Trophoblast cell (in vitro differentiated cells and primary cell): ENCODE results near the gene NFAT5.

Experiments
- DNase-seq, 2 donors: peaks; one replicate each; pipeline ENCODE4 v3.0.0-alpha.2; 2016
- H2AFZ ChIP-seq: 2 replicates; pipeline ENCODE4 v1.6.1; 2013; ENCODE audit warnings: low read length, moderate library complexity, mild to moderate bottlenecking; ENCODE audit not compliant: insufficient read depth, poor library complexity
- H2AK5ac ChIP-seq: 2 replicates; pipeline ENCODE4 v1.6.1; 2013; ENCODE audit warnings: mild to moderate bottlenecking, low read length
- H2BK120ac ChIP-seq: 2 replicates; pipeline ENCODE4 v1.6.1; 2013; ENCODE audit warnings: low read length, mild to moderate bottlenecking, moderate library complexity; ENCODE audit not compliant: insufficient read depth, poor library complexity
- H2BK12ac ChIP-seq: 2 replicates; pipeline ENCODE4 v1.6.1; 2013; ENCODE audit warnings: mild to moderate bottlenecking, low read length, moderate library complexity
- H2BK5ac ChIP-seq: 2 replicates; pipeline ENCODE4 v1.6.1; 2013; ENCODE audit warnings: low read length, low read depth, moderate library complexity, mild to moderate bottlenecking; ENCODE audit not compliant: poor library complexity
- H3K14ac ChIP-seq: 2 replicates; pipeline ENCODE4 v1.6.1; 2013; ENCODE audit warnings: mild to moderate bottlenecking, low read length
- H3K18ac ChIP-seq: 2 replicates; pipeline ENCODE4 v1.6.1; 2013; ENCODE audit warnings: mild to moderate bottlenecking, low read length
- H3K23ac ChIP-seq: 2 replicates; pipeline ENCODE4 v1.6.1; 2013; ENCODE audit warnings: low read length
- H3K27ac ChIP-seq: 2 replicates; pipeline ENCODE4 v1.5.1; 2013; ENCODE audit warnings: low read depth, mild to moderate bottlenecking, inconsistent platforms, low read length, moderate library complexity
- H3K27me3 ChIP-seq: 2 replicates; pipeline ENCODE4 v1.6.1; 2013; ENCODE audit warnings: inconsistent platforms, mild to moderate bottlenecking, low read length, moderate library complexity; ENCODE audit not compliant: insufficient read depth
- H3K36me3 ChIP-seq, 2 experiments: 1 replicate in 1 of 2; 2 replicates in 1 of 2; pipeline ENCODE4 v1.6.1; 2013; ENCODE audit warnings: low read length in 2 of 2, mild to moderate bottlenecking in 2 of 2, moderate library complexity in 1 of 2; ENCODE audit not compliant: insufficient read depth in 2 of 2, control insufficient read depth in 1 of 2
- H3K4ac ChIP-seq: 2 replicates; pipeline ENCODE4 v1.6.1; 2013; ENCODE audit warnings: low read depth, mild to moderate bottlenecking, low read length, moderate library complexity
- H3K4me1 ChIP-seq, 2 experiments: 1 replicate in 1 of 2; 2 replicates in 1 of 2; pipeline ENCODE4 v1.6.1; 2013; ENCODE audit warnings: low read length in 2 of 2, mild to moderate bottlenecking in 2 of 2, moderate library complexity in 1 of 2; ENCODE audit not compliant: insufficient read depth in 2 of 2, control insufficient read depth in 1 of 2
- H3K4me2 ChIP-seq: 2 replicates; pipeline ENCODE4 v1.6.1; 2013; ENCODE audit warnings: inconsistent platforms, mild to moderate bottlenecking, low read length, moderate library complexity
- H3K4me3 ChIP-seq: 2 replicates; pipeline ENCODE4 v1.5.1; 2013; ENCODE audit warnings: mild to moderate bottlenecking, low read depth, low read length, inconsistent platforms
- H3K79me1 ChIP-seq: one replicate; pipeline ENCODE4 v1.6.1; 2013; ENCODE audit warnings: low read length
- H3K79me2 ChIP-seq: 2 replicates; pipeline ENCODE4 v1.6.1; 2013; ENCODE audit warnings: low read length, mild to moderate bottlenecking; ENCODE audit not compliant: control insufficient read depth, insufficient read depth, poor library complexity
- H3K9ac ChIP-seq: 2 replicates; pipeline ENCODE4 v1.6.1; 2013; ENCODE audit warnings: mild to moderate bottlenecking, low read length
- H3K9me3 ChIP-seq: 2 replicates; pipeline ENCODE4 v1.6.1; 2013; ENCODE audit warnings: low read depth, mild to moderate bottlenecking, control low read depth, inconsistent platforms, low read length; ENCODE audit not compliant: insufficient read depth
- H4K12ac ChIP-seq: 2 replicates; pipeline ENCODE4 v1.6.1; 2013; ENCODE audit warnings: low read depth, mild to moderate bottlenecking, low read length, moderate library complexity
- H4K8ac ChIP-seq: 2 replicates; pipeline ENCODE4 v1.6.1; 2013; ENCODE audit warnings: low read depth, mild to moderate bottlenecking, low read length, moderate library complexity
- H4K91ac ChIP-seq: one replicate; pipeline ENCODE4 v1.6.1; 2013; ENCODE audit warnings: low read depth, mild to moderate bottlenecking, low read length, moderate library complexity
- WGBS: extraction: QIAGEN DNeasy Blood & Tissue Kit; methylation state at CpG from one replicate; pipeline ENCODE4 v1.1.7; 2013; ENCODE audit warnings: missing lambda C conversion rate; ENCODE audit not compliant: insufficient read length, insufficient coverage; ENCODE audit errors: extremely low coverage; 5-methylcytosine and 5-hydroxymethylcytosine counted together

NFAT5 gene

GRCh38 chr16:69693916-69694315 is 128.2 kb downstream of the NFAT5 start:
- Histone ChIP-seq H4K12ac (no peak overlapping the region), H3K9me3 (no peaks in the 10 kb centered on the region), H3K27ac (no peak overlapping the region), H2BK5ac (no peak overlapping the region), H3K9ac (no peak overlapping the region), H3K23ac (no peak overlapping the region), H3K4me3 (no peak overlapping the region), H3K14ac (no peak overlapping the region), H3K18ac (no peak overlapping the region), H2AFZ (no peak overlapping the region), H4K8ac (no peak overlapping the region), H4K91ac (no peak overlapping the region), H2AK5ac (no peak overlapping the region), H3K79me2 (no peaks in the 10 kb centered on the region), H3K79me1 (no peaks in the 10 kb centered on the region), H2BK120ac (no peak overlapping the region), H3K27me3 (no peaks in the 10 kb centered on the region), H3K36me3 (peaks cover 20 to 35% of the 10 kb centered on the region in 2 experiments), H2BK12ac (no peak overlapping the region), H3K4ac (no peak overlapping the region), H3K4me2 (no peak overlapping the region), H3K4me1 (no peaks in the 10 kb centered on the region)
- WGBS, result no CpG with 5 or more reads among the region's 2 CpGs
- DNase-seq, result no peak

GRCh38 chr16:69698404-69698803 is 132.6 kb downstream of the NFAT5 start:
- Histone ChIP-seq H2BK5ac (no peak overlapping the region), H4K12ac (no peak overlapping the region), H3K14ac (no peak overlapping the region), H3K9ac (no peak overlapping the region), H2BK12ac (no peak overlapping the region), H3K4ac (no peak overlapping the region), H3K27ac (no peak overlapping the region), H2BK120ac (no peak overlapping the region), H3K4me1 (no peaks in the 10 kb centered on the region), H3K27me3 (no peaks in the 10 kb centered on the region), H4K8ac (no peak overlapping the region), H3K9me3 (no peaks in the 10 kb centered on the region), H3K18ac (no peak overlapping the region), H2AFZ (no peak overlapping the region), H3K79me2 (no peaks in the 10 kb centered on the region), H3K36me3 (peaks cover 14 to 18% of the 10 kb centered on the region in 2 experiments), H4K91ac (no peak overlapping the region), H3K4me2 (no peak overlapping the region), H3K4me3 (no peak overlapping the region), H3K79me1 (no peaks in the 10 kb centered on the region), H3K23ac (no peak overlapping the region), H2AK5ac (no peak overlapping the region)
- DNase-seq, result no peak
- no CpG with 5 or more reads among the region's 3 CpGs for WGBS

GRCh38 chr16:69699915-69700314 is 134.1 kb downstream of the NFAT5 start:
- H3K27ac ChIP-seq, result no peak overlapping the region
- H4K91ac ChIP-seq, result no peak overlapping the region
- H4K12ac ChIP-seq, result no peak overlapping the region
- H4K8ac ChIP-seq, result no peak overlapping the region
- H3K27me3 ChIP-seq, result no peaks in the 10 kb centered on the region
- H3K18ac ChIP-seq, result no peak overlapping the region
- H2BK120ac ChIP-seq, result no peak overlapping the region
- no peak overlapping the region for H2AK5ac ChIP-seq
- no peaks in the 10 kb centered on the region for H3K4me1 ChIP-seq
- no peak for DNase-seq
- WGBS, result no CpG with 5 or more reads among the region's 1 CpG
- H3K36me3 ChIP-seq, result peaks cover 6 to 8% of the 10 kb centered on the region in 2 experiments
- H3K9me3 ChIP-seq, result no peaks in the 10 kb centered on the region
- H3K4me2 ChIP-seq, result no peak overlapping the region
- no peak overlapping the region for H2AFZ ChIP-seq
- no peak overlapping the region for H3K14ac ChIP-seq
- no peaks in the 10 kb centered on the region for H3K79me2 ChIP-seq
- H2BK12ac ChIP-seq, result no peak overlapping the region
- no peak overlapping the region for H3K9ac ChIP-seq
- H3K4ac ChIP-seq, result no peak overlapping the region
- H2BK5ac ChIP-seq, result no peak overlapping the region
- no peaks in the 10 kb centered on the region for H3K79me1 ChIP-seq
- no peak overlapping the region for H3K4me3 ChIP-seq
- H3K23ac ChIP-seq, result no peak overlapping the region

- H3K9ac ChIP-seq, result no peak overlapping the region
- H3K79me1 ChIP-seq, result no peaks in the 10 kb centered on the region
- no peaks in the 10 kb centered on the region for H3K9me3 ChIP-seq
- no peak overlapping the region for H2BK5ac ChIP-seq
- no peak overlapping the region for H2BK12ac ChIP-seq
- no peaks in the 10 kb centered on the region for H3K27me3 ChIP-seq
- no peak overlapping the region for H3K23ac ChIP-seq
- no peak overlapping the region for H4K8ac ChIP-seq
- H4K12ac ChIP-seq, result no peak overlapping the region
- H3K14ac ChIP-seq, result no peak overlapping the region
- no peak overlapping the region for H3K18ac ChIP-seq
- no peak overlapping the region for H3K4me2 ChIP-seq
- no peak overlapping the region for H4K91ac ChIP-seq
- H2AFZ ChIP-seq, result no peak overlapping the region
- no peak overlapping the region for H2BK120ac ChIP-seq
- no peaks in the 10 kb centered on the region for H3K79me2 ChIP-seq
- no peak overlapping the region for H3K27ac ChIP-seq
- no peak overlapping the region for H2AK5ac ChIP-seq
- DNase-seq, result no peak
- H3K36me3 ChIP-seq, result peaks cover 2 to 4% of the 10 kb centered on the region in 2 experiments
- no peak overlapping the region for H3K4ac ChIP-seq
- no peak overlapping the region for H3K4me3 ChIP-seq
- H3K4me1 ChIP-seq, result peaks cover 0 to 2% of the 10 kb centered on the region in 2 experiments
These were observed 135.7 kb downstream of the NFAT5 start for GRCh38 chr16:69701452-69701851.
